ENCODE measurements around the gene FCGBP.

FCGBP gene

GRCh38 chr19:39934584-39935363 lies at the start of gene FCGBP:
Gene FCGBP (minus strand): TSS chr19:39934634.
- no peak for TF ChIP-seq ZBTB7A (IDR thresholded peaks at IDR 0.05; ENCODE audit: low read depth)
- no peak for TF ChIP-seq CEBPB (IDR thresholded peaks at IDR 0.05)

GRCh38 chr19:39983695-39984300 lies 49.4 kb upstream of the FCGBP start:
- TF ChIP-seq EGR1 (IDR thresholded peaks at IDR 0.05) (no peak), ZBTB7A (IDR thresholded peaks at IDR 0.05; ENCODE audit: low read depth) (no peak), CREB1 (IDR thresholded peaks at IDR 0.05; ENCODE audit: low read depth) (no peak), TEAD4 (IDR thresholded peaks at IDR 0.05) (no peak), EP300 (IDR thresholded peaks at IDR 0.05; ENCODE audit: borderline replicate concordance) (no peak)

GRCh38 chr19:39982883-39983282 lies 48.4 kb upstream of the FCGBP start:
- TF ChIP-seq TAF1 (IDR thresholded peaks at IDR 0.05; ENCODE audit: low read depth), result no peak
- TF ChIP-seq, protein P1, sequence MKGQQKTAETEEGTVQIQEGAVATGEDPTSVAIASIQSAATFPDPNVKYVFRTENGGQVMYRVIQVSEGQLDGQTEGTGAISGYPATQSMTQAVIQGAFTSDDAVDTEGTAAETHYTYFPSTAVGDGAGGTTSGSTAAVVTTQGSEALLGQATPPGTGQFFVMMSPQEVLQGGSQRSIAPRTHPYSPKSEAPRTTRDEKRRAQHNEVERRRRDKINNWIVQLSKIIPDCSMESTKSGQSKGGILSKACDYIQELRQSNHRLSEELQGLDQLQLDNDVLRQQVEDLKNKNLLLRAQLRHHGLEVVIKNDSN (IDR thresholded peaks at IDR 0.05), result no peak

DNA sequence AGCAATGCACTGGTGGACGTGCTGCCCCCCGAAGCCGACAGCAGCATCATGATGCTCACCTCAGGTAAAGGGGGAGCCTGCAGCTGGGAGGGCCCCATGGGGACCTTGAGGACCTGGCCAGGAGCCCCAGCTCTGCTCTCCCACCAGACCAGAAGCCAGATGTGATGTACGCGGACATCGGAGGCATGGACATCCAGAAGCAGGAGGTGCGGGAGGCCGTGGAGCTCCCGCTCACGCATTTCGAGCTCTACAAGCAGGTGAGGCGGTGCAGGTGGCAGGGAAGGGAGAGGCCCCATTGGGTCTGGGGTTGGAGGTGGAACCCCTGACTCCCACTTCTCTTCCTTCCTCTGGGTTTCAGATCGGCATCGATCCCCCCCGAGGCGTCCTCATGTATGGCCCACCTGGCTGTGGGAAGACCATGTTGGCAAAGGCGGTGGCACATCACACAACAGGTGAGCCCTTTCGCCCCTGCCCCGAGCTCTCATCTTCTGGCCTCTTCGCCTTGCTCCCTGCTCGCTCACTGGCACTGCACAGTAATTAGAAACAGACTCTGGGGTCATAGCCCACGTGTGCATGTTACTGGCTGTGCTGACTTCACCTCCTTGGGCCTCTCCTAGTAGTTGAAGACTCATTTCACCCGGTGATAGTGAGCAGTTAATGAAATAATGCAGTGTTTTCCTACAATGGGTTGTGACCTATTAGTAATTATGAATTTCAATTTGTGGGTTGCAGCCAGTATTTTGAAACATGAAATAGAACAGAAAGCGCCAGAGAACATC lies 40.1 kb upstream of the FCGBP start:
- TF ChIP-seq REST (IDR thresholded peaks at IDR 0.05; ENCODE audit: low read depth), result no peak
- no peak for TF ChIP-seq CREB1 (IDR thresholded peaks at IDR 0.05; ENCODE audit: low read depth)
- no peak for TF ChIP-seq CEBPB (IDR thresholded peaks at IDR 0.05)
- no peak for TF ChIP-seq RAD21 (IDR thresholded peaks at IDR 0.05; ENCODE audit: low read depth)
- TF ChIP-seq, protein P2, sequence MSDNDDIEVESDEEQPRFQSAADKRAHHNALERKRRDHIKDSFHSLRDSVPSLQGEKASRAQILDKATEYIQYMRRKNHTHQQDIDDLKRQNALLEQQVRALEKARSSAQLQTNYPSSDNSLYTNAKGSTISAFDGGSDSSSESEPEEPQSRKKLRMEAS (IDR thresholded peaks at IDR 0.05), result no peak
- TF ChIP-seq EP300 (IDR thresholded peaks at IDR 0.05; ENCODE audit: borderline replicate concordance), result no peak
- no peak for TF ChIP-seq NFIC (IDR thresholded peaks at IDR 0.05)
- TF ChIP-seq ZBTB7A (IDR thresholded peaks at IDR 0.05; ENCODE audit: low read depth), result no peak
- TF ChIP-seq EGR1 (IDR thresholded peaks at IDR 0.05), result no peak
- TF ChIP-seq, protein P1 (IDR thresholded peaks at IDR 0.05), result no peak
- TF ChIP-seq TAF1 (IDR thresholded peaks at IDR 0.05; ENCODE audit: low read depth), result no peak

DNA sequence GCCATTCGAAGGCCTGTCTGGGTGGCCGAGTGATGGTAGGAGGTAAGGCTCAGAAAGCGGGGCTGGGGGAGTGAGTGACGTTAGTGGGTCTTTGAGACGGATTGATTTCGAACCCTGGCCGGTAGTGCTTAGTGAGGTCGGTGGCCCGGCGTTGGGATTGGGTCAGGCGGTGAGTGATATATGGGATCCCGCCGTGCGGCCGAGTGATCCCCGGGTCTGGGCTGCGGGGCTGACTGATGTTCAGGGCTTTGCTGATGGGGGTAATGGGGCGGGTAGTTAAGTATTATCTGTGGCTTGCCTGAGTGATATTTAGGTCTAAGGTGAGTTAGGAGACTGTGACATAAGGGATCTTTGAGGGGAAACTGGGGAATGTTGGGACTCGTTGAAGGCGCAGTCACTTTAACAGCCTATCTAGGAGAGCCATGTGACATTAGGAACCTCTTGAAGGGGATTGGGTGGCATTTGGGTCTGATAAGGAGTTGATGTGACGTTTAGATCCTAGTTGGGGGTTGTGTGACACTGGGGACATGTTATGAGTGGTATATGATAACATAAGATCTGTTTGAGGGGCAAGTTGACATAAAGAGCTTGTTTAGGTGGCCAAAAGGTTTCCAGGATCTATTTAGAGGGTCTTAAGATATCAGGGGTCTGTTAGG lies 37.1 kb upstream of the FCGBP start:
- TF ChIP-seq TAF1 (IDR thresholded peaks at IDR 0.05; ENCODE audit: low read depth) (no peak), ZBTB7A (IDR thresholded peaks at IDR 0.05; ENCODE audit: low read depth) (no peak), EGR1 (IDR thresholded peaks at IDR 0.05) (no peak), RAD21 (IDR thresholded peaks at IDR 0.05; ENCODE audit: low read depth) (no peak), TCF12 (IDR thresholded peaks at IDR 0.05; ENCODE audit: low read depth) (no peak), CREB1 (IDR thresholded peaks at IDR 0.05; ENCODE audit: low read depth) (no peak), CEBPB (IDR thresholded peaks at IDR 0.05) (no peak), FOXM1 (IDR thresholded peaks at IDR 0.05; ENCODE audit: borderline replicate concordance, low read depth) (no peak), NFIC (IDR thresholded peaks at IDR 0.05) (no peak), REST (IDR thresholded peaks at IDR 0.05; ENCODE audit: low read depth) (no peak), TEAD4 (IDR thresholded peaks at IDR 0.05) (no peak), YY1 (IDR thresholded peaks at IDR 0.05; ENCODE audit: low read depth) (no peak), EP300 (IDR thresholded peaks at IDR 0.05; ENCODE audit: borderline replicate concordance) (no peak)
- TF ChIP-seq, protein P1 (IDR thresholded peaks at IDR 0.05), result no peak
- TF ChIP-seq, protein P2 (IDR thresholded peaks at IDR 0.05), result no peak

Measured in Ishikawa (cell line).